IMR-90 (cell line): ENCODE measurements around the gene ENTPD1. TPM values are rescaled to one million over a fixed set of nuclear protein-coding genes. Genes with fewer than 3 reads are reported as not detected.
"Not testable (repeated sequence)": the region's sequence is repeated elsewhere in the genome, so short reads cannot be mapped to it uniquely, and the experiment has no call there.

ENCODE experiments used
- ATAC-seq: fragments of 200-7000 bp; cut with Tn5 transposase; 2 replicates; pipeline ENCODE4 v1.9.1; 2020; ENCODE audit warnings: low read depth, mild to moderate bottlenecking, moderate library complexity
- BruUV-seq: library from RNA; stranded (reverse); fragments of 400-500 nt; replicated peaks from 2 replicates; lab custom pipeline; 2021; lab: Mats Ljungman, UMichigan
- CTCF ChIA-PET: fragments of 300-600 bp; formaldehyde crosslinking; extraction: SDS; loops from one replicate; lab custom pipeline; 2021; ENCODE audit warnings: antibody characterized with exemption; lab: Yijun Ruan, JAX
- POLR2A ChIA-PET: fragments of 300-600 bp; sonication (Branson Sonifier 250); formaldehyde crosslinking; loops from one replicate; lab custom pipeline; 2022; ENCODE audit warnings: antibody characterized with exemption; ENCODE audit not compliant: unreplicated experiment; lab: Charles Lee
- DNase-seq: peaks from one replicate; pipeline ENCODE4 v3.0.0; 2013
- H2AFZ ChIP-seq: replicated peaks from 2 replicates; pipeline ENCODE3; 2013; ENCODE audit warnings: low read length, mild to moderate bottlenecking; ENCODE audit not compliant: poor library complexity
- H2AK5ac ChIP-seq: 2 replicates; pipeline ENCODE4 v1.6.1; 2013; ENCODE audit warnings: low read depth, low read length, inconsistent platforms
- H2AK9ac ChIP-seq: replicated peaks from 2 replicates; pipeline ENCODE3; 2013; ENCODE audit warnings: mild to moderate bottlenecking, low read depth, low read length, moderate library complexity; ENCODE audit not compliant: poor library complexity
- H2BK120ac ChIP-seq: 2 replicates; pipeline ENCODE4 v1.6.1; 2013; ENCODE audit warnings: low read depth, low read length, inconsistent platforms
- H2BK15ac ChIP-seq: 3 replicates; pipeline ENCODE4 v1.6.1; 2013; ENCODE audit warnings: low read depth, low read length, inconsistent platforms
- H2BK20ac ChIP-seq: 2 replicates; pipeline ENCODE4 v1.6.1; 2013; ENCODE audit warnings: low read depth, mild to moderate bottlenecking, inconsistent platforms, low read length, moderate library complexity
- H2BK5ac ChIP-seq: 2 replicates; pipeline ENCODE4 v1.6.1; 2013; ENCODE audit warnings: mild to moderate bottlenecking, low read depth, low read length, inconsistent platforms; ENCODE audit not compliant: poor library complexity, severe bottlenecking
- H3K14ac ChIP-seq: replicated peaks from 2 replicates; pipeline ENCODE4 v1.6.1; 2013; ENCODE audit warnings: low read depth, low read length, inconsistent platforms
- H3K18ac ChIP-seq: 2 replicates; pipeline ENCODE4 v1.6.1; 2013; ENCODE audit warnings: low read depth, low read length, control low read depth
- H3K23ac ChIP-seq: 2 replicates; pipeline ENCODE4 v1.6.1; 2013; ENCODE audit warnings: low read depth, low read length, inconsistent platforms
- H3K27ac ChIP-seq: 2 replicates; pipeline ENCODE4 v1.5.1; 2013; ENCODE audit warnings: mild to moderate bottlenecking, control low read depth, low read length; ENCODE audit not compliant: insufficient read depth
- H3K27me3 ChIP-seq: 2 replicates; pipeline ENCODE4 v1.6.1; 2013; ENCODE audit warnings: low read length; ENCODE audit not compliant: control insufficient read depth, insufficient read depth
- H3K36me3 ChIP-seq: 2 replicates; pipeline ENCODE4 v1.6.1; 2013; ENCODE audit warnings: low read length, mixed read lengths; ENCODE audit not compliant: control insufficient read depth, insufficient read depth
- H3K4ac ChIP-seq: 2 replicates; pipeline ENCODE4 v1.6.1; 2013; ENCODE audit warnings: low read depth, low read length, inconsistent platforms
- H3K4me1 ChIP-seq: 2 replicates; pipeline ENCODE4 v1.6.1; 2013; ENCODE audit warnings: low read length, mixed read lengths; ENCODE audit not compliant: control insufficient read depth, insufficient read depth
- H3K4me2 ChIP-seq: 2 replicates; pipeline ENCODE4 v1.6.1; 2013; ENCODE audit warnings: low read depth, mild to moderate bottlenecking, control low read depth, low read length, moderate library complexity
- H3K4me3 ChIP-seq: 2 replicates; pipeline ENCODE4 v1.5.1; 2013; ENCODE audit warnings: low read depth, mild to moderate bottlenecking, control low read depth, low read length, moderate library complexity; ENCODE audit not compliant: insufficient read depth
- H3K56ac ChIP-seq: 2 replicates; pipeline ENCODE4 v1.6.1; 2013; ENCODE audit warnings: low read length, inconsistent platforms; ENCODE audit not compliant: insufficient read depth; ENCODE audit errors: extremely low read depth
- H3K79me1 ChIP-seq, 2 experiments: 2 replicates each; pipeline ENCODE4 v1.6.1; 2013; ENCODE audit warnings: low read length in 2 of 2, inconsistent platforms in 1 of 2, low read depth in 1 of 2
- H3K9ac ChIP-seq: 2 replicates; pipeline ENCODE4 v1.6.1; 2013; ENCODE audit warnings: low read depth, low read length, control low read depth
- H3K9me1 ChIP-seq: 2 replicates; pipeline ENCODE4 v1.6.1; 2013; ENCODE audit warnings: low read length, inconsistent platforms; ENCODE audit not compliant: insufficient read depth
- H3K9me3 ChIP-seq: 2 replicates; pipeline ENCODE4 v1.6.1; 2013; ENCODE audit warnings: low read length; ENCODE audit not compliant: control insufficient read depth, insufficient read depth
- H4K20me1 ChIP-seq: 2 replicates; pipeline ENCODE4 v1.6.1; 2013; ENCODE audit warnings: low read length, inconsistent platforms; ENCODE audit not compliant: insufficient read depth
- H4K5ac ChIP-seq: 2 replicates; pipeline ENCODE4 v1.6.1; 2013; ENCODE audit warnings: mild to moderate bottlenecking, low read depth, low read length, control low read depth
- H4K8ac ChIP-seq, 2 experiments: 2 replicates each; pipeline ENCODE4 v1.6.1; 2013; ENCODE audit warnings: low read depth in 2 of 2, low read length in 2 of 2, control low read depth in 1 of 2, inconsistent platforms in 1 of 2
- H4K91ac ChIP-seq: 2 replicates; pipeline ENCODE4 v1.6.1; 2013; ENCODE audit warnings: low read depth, low read length, inconsistent platforms; ENCODE audit not compliant: insufficient read depth
- BHLHE40 ChIP-seq: fragments of 150-350 bp; IDR thresholded peaks from 2 replicates; pipeline ENCODE4 v1.6.1; 2016; ENCODE audit warnings: mild to moderate bottlenecking, low read depth, low read length
- FOS ChIP-seq: fragments of 150-350 bp; IDR thresholded peaks from 2 replicates; pipeline ENCODE4 v1.6.1; 2016; ENCODE audit warnings: low read depth, low read length
- MAFK ChIP-seq: IDR thresholded peaks from 2 replicates; pipeline ENCODE4 v1.6.1; 2012; ENCODE audit warnings: low read depth, low read length, improper control_type of control experiment
- MXI1 ChIP-seq: IDR thresholded peaks from 2 replicates; pipeline ENCODE4 v1.6.1; 2012; ENCODE audit warnings: low read depth, mild to moderate bottlenecking, low read length, moderate library complexity, borderline replicate concordance
- RAD21 ChIP-seq: IDR thresholded peaks from 2 replicates; pipeline ENCODE4 v1.6.1; 2012; ENCODE audit warnings: low read length, improper control_type of control experiment
- RCOR1 ChIP-seq: IDR thresholded peaks from 2 replicates; pipeline ENCODE4 v1.6.1; 2012; ENCODE audit warnings: mild to moderate bottlenecking, low read length, improper control_type of control experiment; ENCODE audit not compliant: insufficient replicate concordance
- RFX5 ChIP-seq: IDR thresholded peaks from 2 replicates; pipeline ENCODE4 v1.8.0; 2012; ENCODE audit warnings: low read depth, mild to moderate bottlenecking, low read length, moderate library complexity
- whole genome bisulfite sequencing, 2 experiments: methylation state at CpG; one replicate each; pipeline versions ENCODE4 v1.1.5 to v1.1.7; 2013; ENCODE audit warnings: missing lambda C conversion rate in 2 of 2; ENCODE audit not compliant: insufficient read length in 1 of 2; ENCODE audit errors: extremely low coverage in 2 of 2; 5-methylcytosine and 5-hydroxymethylcytosine counted together
- dilution Hi-C: fragments of 300-500 bp; cut with HindIII; formaldehyde crosslinking; loops from one replicate; pipeline ENCODE4 v1.14.3; 2018; ENCODE audit warnings: low sequenced_read_pairs; ENCODE audit not compliant: unreplicated experiment
- in situ Hi-C: fragments of 300-500 bp; cut with MboI; formaldehyde crosslinking; loops from 3 replicates; pipeline ENCODE4 v1.14.3; 2019; ENCODE audit warnings: low sequenced_read_pairs, inconsistent platforms, mixed read lengths
- intact Hi-C: fragments of 100-400 bp; cut with micrococcal nuclease; formaldehyde crosslinking; loops from 2 replicates; pipeline ENCODE4 v1.10.0; 2022
- polyA plus RNA-seq, 3 experiments: library from polyadenylated mRNA; depleted of rRNA; stranded (reverse); fragments of >200 nt; gene quantifications; 2 replicates each; pipeline ENCODE4 v1.2.3, GENCODE V29; 2012; ENCODE audit warnings: low replicate concordance in 1 of 3
- total RNA-seq: library from RNA; depleted of rRNA; stranded (reverse); fragments of >200 nt; gene quantifications from 2 replicates; pipeline ENCODE4 v1.2.3, GENCODE V29; 2012

The ENTPD1 gene
- total and polyA plus RNA-seq, 2 of the 4 experiments (the other 2 are of a cell fraction), result under 0.01 TPM; not detected in 1

DNA sequence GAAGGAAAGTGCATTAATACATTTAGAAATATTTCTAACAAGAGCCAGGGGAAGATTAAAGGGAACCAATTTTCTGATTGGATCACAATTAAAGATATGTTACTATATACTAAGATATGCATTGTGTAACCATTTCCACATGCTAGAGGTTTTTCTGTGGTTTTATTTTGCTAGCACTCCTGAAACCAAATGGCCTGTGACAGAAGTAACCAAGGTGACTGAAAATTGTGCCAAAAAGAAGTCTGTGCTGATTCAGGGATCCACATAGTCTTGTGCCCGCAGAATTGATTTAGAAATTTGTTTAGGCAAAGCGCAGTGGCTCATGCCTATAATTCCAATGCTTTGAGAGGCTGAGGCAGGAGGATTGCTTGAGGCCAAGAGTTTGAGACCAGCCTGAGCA, 153.6 kb downstream of the ENTPD1 start:
- Histone ChIP-seq H3K4me1 (no peaks in the 10 kb centered on the region), H3K9me3 (no peaks in the 10 kb centered on the region), H3K4ac (no peak overlapping the region), H3K79me1 (peaks cover 0 to 6% of the 10 kb centered on the region in 2 experiments; a peak in 1 of 4 replicates), H3K4me2 (no peak overlapping the region), H2BK20ac (no peak overlapping the region), H2AK9ac (no peak overlapping the region), H2BK120ac (no peak overlapping the region), H3K9ac (no peak overlapping the region), H2BK15ac (no peak overlapping the region), H2AK5ac (no peak overlapping the region), H3K27ac (no peak overlapping the region), H3K4me3 (no peak overlapping the region), H3K9me1 (no peaks in the 10 kb centered on the region), H3K23ac (no peak overlapping the region), H3K27me3 (no peaks in the 10 kb centered on the region), H2BK5ac (no peak overlapping the region), H2AFZ (no peak overlapping the region), H3K56ac (no peak overlapping the region), H3K14ac (no peak overlapping the region), H3K36me3 (no peaks in the 10 kb centered on the region), H3K18ac (no peak overlapping the region), H4K20me1 (no peaks in the 10 kb centered on the region), H4K8ac (no peak overlapping the region), H4K5ac (no peak overlapping the region), H4K91ac (no peak overlapping the region)
- DNase-seq, result no peak
- TF ChIP-seq RFX5, result no peak
- TF ChIP-seq MAFK, result no peak
- no peak for TF ChIP-seq MXI1
- TF ChIP-seq RAD21, result no peak
- no peak for TF ChIP-seq RCOR1
- no peak for TF ChIP-seq FOS
- TF ChIP-seq BHLHE40, result no peak
- in situ Hi-C loops (no loop called here), dilution Hi-C loops (no loop called here), intact Hi-C loops (no loop called here)
- ChIA-PET CTCF (no interaction called here), POLR2A (no interaction called here)
- WGBS, 2 experiments, result no CpG with 5 or more reads among the region's 2 CpGs
- no TSS peak for BruUV-seq
- no peak for ATAC-seq

DNA sequence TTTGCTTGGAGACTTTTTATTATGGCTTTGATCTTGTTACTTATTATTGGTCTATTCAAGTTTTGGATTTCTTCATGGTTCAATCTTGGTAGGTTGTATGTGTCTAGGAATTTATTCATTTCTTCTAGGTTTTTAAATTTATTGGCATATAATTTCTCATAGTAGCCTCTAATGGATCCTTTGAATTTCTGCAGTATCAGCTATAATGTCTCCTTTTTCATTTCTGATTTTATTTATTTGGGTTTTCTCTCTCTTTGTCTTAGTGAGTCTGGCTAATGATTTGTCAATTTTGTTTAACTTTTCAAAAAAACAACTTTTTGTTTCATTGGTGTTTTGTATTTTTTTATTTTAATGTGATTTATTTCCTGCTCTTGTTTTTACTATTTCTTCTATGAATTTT, 160.1 kb downstream of the ENTPD1 start:
- H3K79me1 ChIP-seq, H2BK15ac ChIP-seq, ATAC-seq, H2BK5ac ChIP-seq, H4K20me1 ChIP-seq, H2BK120ac ChIP-seq, H3K4me1 ChIP-seq, H3K14ac ChIP-seq, H3K4me3 ChIP-seq, H2AFZ ChIP-seq, H3K23ac ChIP-seq, H2BK20ac ChIP-seq, DNase-seq, H3K56ac ChIP-seq, POLR2A ChIA-PET, intact Hi-C loops, H4K5ac ChIP-seq, H4K91ac ChIP-seq, H2AK9ac ChIP-seq, dilution Hi-C loops, H3K4me2 ChIP-seq, in situ Hi-C loops, H3K9me3 ChIP-seq, H2AK5ac ChIP-seq, H3K9me1 ChIP-seq, H3K4ac ChIP-seq, BruUV-seq, H3K36me3 ChIP-seq, H3K27ac ChIP-seq, CTCF ChIA-PET, H3K9ac ChIP-seq, H3K18ac ChIP-seq, H3K27me3 ChIP-seq, H4K8ac ChIP-seq: not testable (repeated sequence)
